Effector CD8-positive, alpha-beta T cell (primary cell): Measurements from ENCODE around the gene TMC3.

ENCODE experiments used
- DNase-seq: peaks from one replicate; lab custom pipeline; 2025; lab: John Stamatoyannopoulos, UW

The TMC3 gene

DNA sequence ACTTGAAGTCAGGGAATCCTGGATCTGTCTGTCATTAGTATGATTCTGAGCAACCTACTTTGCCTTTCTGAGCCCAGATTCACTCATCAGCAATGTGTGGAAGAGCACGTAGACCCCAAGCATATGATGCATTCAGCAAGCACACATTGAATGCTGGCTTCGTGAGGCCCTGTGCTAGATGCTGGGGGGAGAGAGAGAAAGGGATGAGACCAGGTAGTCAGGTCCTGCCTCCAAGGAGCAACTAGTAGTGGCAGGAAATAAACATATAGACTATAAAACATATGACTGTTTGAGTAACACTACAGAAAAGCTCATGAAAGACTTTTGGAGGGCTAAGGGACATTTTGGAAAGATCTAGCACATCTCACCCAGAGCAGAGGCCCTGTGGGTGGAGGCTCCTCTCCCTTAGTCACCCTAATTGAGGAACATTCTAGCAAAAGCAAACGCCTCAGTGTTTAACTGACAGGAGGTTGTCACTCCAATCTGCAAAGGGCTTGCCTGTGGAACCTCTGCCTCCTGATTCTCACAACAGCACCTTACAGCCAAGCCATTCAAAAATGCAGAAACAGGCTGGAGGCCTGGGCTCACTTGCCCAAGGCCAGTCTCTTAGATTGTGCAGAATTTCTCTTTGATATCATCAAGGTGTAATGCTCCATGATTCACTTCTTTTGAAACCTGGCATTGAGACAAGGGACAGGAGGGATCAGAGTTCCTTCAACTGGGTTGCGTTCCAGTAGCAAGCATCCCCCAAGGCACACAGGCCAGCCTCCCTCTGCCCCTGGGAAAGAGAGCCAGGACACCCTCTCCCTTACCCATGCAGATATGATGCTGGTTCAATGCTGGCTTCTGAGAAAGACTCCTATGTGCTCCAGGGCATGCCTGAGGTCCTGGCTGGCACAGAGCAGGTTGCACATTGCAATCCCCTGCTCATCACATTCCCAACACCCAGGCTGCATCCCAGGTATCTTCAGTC lies 76.1 kb downstream of the TMC3 start:
- DNase-seq: no peak

- no peak for DNase-seq
Observed at GRCh38 chr15:81297147-81297572, 76.9 kb downstream of the TMC3 start.

DNA sequence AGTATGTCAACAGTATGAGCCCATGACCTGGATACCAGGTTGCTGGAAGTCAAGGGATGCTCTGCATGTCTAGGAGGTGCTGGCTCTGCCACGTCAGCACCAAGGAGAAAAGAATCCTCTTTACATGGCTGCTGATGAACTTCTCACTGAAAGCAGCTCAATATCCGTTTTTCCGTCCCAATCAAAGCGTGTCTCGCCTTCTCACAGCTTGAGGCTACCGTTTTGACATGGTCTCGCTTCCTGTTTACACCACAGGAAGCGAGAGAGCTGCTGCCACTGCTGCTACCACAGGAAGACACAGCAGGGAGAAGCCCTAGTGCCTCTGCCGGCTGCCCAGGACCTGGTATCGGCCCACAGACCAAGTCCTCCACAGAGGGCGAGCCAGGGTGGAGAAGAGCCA lies 77.3 kb downstream of the TMC3 start:
- DNase-seq: peak; percentile 40

- no peak for DNase-seq
Observed at GRCh38 chr15:81296186-81296585, 77.8 kb downstream of the TMC3 start.

DNA sequence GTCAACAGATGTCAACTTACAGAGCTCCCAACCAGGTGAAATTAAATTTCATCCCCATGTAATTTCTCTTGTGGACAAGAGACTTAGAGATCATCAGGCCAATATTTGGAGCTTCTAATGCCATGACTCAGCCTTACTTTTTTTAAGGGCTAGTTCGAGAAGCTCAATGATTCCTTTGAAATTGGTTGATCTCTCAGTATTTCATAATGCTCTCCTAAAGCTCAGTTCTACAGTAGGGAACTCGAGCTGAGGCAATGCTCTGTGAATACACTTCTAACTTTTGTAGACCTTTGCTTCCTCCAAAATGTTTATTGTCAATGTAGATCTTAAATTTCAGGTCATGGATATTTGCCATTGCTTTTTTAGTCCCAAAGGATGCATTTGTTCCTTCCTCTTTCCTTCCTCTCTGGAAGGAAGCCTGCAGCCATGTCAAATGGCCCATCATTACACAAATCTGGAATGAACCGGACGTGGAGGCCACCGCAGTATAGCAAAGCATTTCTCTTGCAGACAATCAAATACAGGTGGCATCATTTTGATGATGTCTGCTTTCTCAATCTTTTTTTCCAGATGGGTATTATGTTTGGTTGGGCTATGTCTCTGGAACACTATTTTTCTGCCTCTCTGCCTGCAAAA lies 78.4 kb downstream of the TMC3 start:
- no peak for DNase-seq

GRCh38 chr15:81294516-81294880 lies 79.5 kb downstream of the TMC3 start:
- DNase-seq: no peak

DNA sequence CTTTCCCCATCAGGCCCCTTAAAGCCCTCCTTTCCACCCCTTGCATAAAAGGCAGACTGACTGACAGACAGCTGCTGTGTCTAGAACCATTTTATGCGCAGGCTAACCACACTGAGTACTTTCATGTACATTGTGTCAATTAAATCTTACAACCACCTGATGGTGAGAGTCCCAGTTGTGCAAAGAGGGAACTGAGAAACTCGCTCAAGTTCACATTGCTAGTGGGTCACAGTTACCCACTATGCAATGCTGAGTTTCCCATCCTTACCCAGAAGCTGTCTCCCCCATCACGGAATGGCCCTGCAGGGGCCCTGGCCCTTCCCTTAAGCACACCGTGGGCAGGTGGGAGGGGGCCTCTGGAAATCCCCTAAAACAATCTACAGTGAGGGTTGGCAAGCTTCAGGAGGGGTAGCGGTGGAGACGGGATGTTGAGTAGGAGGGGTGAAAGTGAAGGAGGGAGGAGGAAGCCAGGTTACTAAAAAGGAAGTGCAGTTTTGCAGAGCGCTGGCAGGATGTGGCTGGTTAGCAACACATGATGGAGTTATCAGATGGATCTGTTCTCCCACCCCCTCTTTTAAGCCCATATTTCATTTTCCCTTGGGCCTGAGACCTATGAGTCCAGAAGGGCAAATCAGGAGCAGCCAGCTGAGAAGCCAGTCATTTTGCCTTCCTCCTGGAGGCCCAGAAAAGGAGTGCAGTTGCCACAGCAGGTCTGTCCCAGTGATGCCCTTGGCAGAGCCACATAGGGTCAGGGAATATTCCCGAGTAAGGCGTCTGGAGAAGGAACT lies 80.1 kb downstream of the TMC3 start:
- DNase-seq: peak; percentile 55

DNA sequence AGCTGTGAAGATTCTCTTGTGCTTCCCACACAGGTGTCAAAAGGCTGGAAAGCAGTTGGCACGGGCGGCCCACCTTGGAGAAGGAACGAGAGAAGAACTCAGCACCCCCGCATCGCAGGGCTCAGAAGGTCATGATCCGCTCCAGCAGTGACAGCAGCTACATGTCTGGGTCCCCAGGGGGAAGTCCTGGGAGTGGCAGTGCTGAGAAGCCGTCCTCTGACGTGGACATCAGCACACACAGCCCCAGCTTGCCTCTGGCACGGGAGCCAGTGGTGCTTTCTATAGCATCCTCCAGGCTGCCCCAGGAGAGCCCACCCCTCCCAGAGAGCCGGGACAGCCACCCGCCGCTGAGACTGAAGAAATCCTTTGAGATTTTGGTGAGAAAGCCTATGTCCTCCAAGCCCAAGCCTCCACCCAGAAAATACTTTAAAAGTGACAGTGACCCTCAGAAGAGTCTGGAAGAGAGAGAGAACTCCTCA lies 81.5 kb downstream of the TMC3 start:
- DNase-seq: peak; percentile 22

DNA sequence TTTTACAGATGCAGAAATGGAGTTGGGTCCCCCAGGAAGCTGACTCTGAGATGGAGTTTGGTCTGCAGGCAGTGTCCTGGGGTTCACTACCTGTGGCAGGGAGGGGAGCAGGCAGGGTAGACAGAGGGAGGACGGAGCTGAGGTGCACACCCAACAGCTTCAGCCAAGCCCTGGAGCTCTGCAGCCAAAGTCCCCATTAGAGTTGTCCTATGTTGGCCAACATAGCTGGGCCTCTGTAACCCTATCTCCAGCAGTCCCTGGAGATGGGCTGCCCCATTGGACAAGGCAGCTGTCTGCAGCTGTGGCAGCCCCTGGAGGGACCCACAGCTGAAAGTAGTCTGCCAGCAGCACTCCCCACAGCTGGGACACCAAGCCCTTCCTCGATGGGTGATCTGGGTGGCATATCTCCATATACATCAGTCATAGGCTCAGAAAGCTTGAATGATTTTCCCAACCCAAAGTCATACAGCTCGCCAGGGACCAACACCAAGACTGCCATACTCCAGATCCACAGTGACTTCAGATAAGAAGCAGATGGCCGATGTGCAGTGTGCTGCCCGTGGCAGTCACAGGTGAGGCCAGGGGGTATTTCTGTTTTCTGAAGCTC lies 82.0 kb downstream of the TMC3 start:
- no peak for DNase-seq

- DNase-seq: no peak
Observed at GRCh38 chr15:81289910-81290309, 84.1 kb downstream of the TMC3 start.

DNA sequence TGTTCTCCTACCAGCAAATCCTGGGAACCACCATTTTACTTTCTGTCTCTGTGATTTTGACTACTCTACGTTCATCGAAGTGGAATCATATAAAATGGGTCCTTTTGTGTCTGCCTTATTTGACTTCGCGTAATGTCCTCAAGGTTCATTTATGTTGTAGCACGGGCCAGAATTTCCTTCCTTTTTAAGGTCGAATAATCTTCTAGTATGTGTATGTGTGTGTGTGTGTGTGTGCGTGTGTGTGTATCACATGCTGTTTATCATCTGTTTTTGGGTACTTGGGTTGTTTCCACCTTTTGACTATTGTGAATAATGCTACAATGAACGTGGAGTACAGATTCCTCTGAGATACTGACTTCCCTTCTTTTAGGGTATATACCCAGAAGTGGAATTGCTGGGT lies 85.4 kb downstream of the TMC3 start:
- DNase-seq: no peak

- DNase-seq: no peak
Observed at GRCh38 chr15:81288040-81288439, 86.0 kb downstream of the TMC3 start.

DNA sequence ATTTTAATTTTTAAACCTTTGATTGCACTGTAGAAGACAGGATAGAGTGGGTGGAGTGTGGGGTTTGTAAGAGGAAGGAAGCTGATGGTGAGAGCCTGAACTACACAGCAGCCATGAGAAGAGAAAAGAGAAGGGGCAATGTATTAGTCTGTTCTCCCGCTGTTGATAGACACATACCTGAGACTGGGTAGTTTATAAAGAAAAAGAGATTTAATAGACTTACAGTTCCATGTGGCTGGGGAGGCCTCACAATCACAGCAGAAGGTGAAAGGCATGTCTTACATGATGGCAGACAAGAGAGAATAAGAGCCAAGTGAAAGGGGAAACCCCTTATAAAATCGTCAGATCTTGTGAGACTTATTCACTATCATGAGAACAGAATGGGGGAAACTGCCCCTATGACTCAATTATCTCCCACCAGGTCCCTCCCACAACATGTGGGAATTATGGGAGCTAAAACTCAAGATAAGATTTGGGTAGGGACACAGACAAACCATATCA lies 87.3 kb downstream of the TMC3 start:
- no peak for DNase-seq

- no peak for DNase-seq
Observed at GRCh38 chr15:81285461-81285860, 88.6 kb downstream of the TMC3 start.

- DNase-seq: no peak
Observed at GRCh38 chr15:81284256-81285031, 89.6 kb downstream of the TMC3 start.

GRCh38 chr15:81282911-81283310 lies 91.1 kb downstream of the TMC3 start:
- DNase-seq: no peak

DNA sequence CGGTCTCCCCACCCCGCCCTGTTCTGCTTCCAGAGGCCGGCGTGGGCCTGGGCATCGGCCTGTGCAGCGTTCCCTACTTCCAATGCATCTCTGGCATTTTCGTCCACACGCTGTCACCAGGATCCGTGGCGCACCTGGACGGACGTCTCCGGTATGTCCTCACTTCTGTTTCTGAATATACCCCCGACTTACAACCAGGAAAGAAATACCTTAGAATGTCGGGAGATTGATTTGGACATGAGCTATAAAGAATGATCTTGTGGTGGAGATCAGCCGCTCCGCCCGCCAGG lies 91.5 kb downstream of the TMC3 start:
- DNase-seq: no peak

DNA sequence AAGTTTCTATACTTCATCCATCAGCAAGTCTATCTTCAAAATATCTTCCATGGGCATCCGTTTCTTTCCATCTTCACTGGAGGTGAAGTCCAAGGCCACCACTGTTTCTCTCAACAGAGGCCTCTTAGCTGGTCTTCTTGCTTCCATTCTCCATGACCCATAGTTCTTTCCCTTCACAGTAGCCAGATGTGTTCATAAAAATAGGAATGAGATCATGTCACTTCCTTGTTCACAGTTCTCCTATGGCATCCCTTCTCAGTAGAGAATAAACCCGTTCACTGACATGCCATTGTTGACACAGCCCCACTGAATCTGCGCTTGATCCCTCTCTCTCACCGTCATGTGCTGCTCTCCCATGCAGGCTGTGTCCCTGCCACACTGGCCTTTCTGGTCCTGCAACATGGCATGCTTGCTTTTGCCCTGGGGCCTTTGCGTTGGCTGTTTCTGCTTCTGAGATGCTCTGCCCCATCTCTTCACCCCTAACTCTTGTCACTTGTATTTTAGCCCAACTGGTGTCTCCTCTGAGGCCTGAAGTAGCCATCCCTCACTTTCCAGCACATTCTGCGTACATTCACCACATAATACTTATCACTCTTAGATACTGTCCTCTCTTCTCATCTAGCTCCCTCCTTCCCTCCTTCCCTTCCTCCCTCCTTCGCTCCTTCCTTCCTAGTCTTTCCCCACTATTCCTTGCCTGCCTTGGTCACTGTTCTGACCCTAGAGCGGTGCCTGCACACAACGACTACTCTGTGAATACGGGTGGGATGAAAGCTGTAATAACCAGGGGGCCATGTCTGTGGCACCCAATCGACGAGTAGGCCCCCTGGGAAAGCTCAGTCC lies 92.0 kb downstream of the TMC3 start:
- no peak for DNase-seq

DNA sequence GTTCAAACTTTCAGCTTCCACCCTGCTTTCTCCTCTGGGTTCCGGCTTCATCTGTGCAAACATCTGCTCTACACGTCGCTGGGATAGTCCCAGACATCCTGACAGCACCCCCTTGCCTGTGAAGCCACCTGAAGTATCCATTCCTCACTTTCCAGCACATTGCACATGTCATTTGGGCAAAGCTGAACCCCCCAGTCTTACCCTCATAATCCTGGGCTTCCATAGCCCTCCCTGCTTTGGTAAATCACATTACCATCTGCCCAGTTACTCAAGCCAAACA lies 92.6 kb downstream of the TMC3 start:
- DNase-seq: no peak
